Esophagus squamous epithelium (tissue), 5 donors: Measurements from ENCODE around the gene STK26. TPM values are rescaled to one million over a fixed set of nuclear protein-coding genes. Genes with fewer than 3 reads are reported as not detected.

Experiments
- DNase-seq: peaks from one replicate; lab custom pipeline; 2025; lab: John Stamatoyannopoulos, UW
- H3K27ac ChIP-seq, 4 donors: fragments of 200-600 bp; sonication (generic); one replicate each; pipeline ENCODE4 v1.5.1; 2016 to 2019; ENCODE audit warnings: mild to moderate bottlenecking in 1 of 4
- H3K27me3 ChIP-seq, 4 donors: fragments of 200-600 bp; sonication (generic); 1 replicate in 3 of 4; 2 replicates in 1 of 4; pipeline versions ENCODE4 v1.5.1 to v1.6.0; 2017 to 2021; ENCODE audit warnings: antibody characterized with exemption in 1 of 4
- H3K36me3 ChIP-seq, 3 donors: fragments of 200-600 bp; sonication (generic); one replicate each; pipeline ENCODE4 v1.5.1; 2016 to 2019
- H3K4me1 ChIP-seq, 3 donors: fragments of 200-600 bp; sonication (generic); one replicate each; pipeline ENCODE4 v1.5.1; 2017 to 2019
- H3K4me3 ChIP-seq, 4 donors: fragments of 200-600 bp; sonication (generic); 1 replicate in 3 of 4; 2 replicates in 1 of 4; pipeline ENCODE4 v1.5.1; 2016 to 2019; ENCODE audit warnings: mild to moderate bottlenecking in 2 of 4, moderate library complexity in 1 of 4
- H3K9me3 ChIP-seq, 3 donors: fragments of 200-600 bp; sonication (generic); one replicate each; pipeline ENCODE4 v1.5.1; 2016 to 2019
- POLR2A ChIP-seq, 4 donors: fragments of 450-650 bp; IDR thresholded peaks; one replicate each; pipeline ENCODE4 v1.6.1; 2017; ENCODE audit warnings: antibody characterized with exemption in 4 of 4, mild to moderate bottlenecking in 4 of 4, moderate library complexity in 3 of 4
- WGBS, 2 donors: methylation state at CpG; one replicate each; pipeline ENCODE4 v1.1.5; 2018; 5-methylcytosine and 5-hydroxymethylcytosine counted together
- intact Hi-C: fragments of 100-400 bp; cut with DNase I; formaldehyde crosslinking; loops from one replicate; pipeline ENCODE4 v1.15.0; 2022
- total RNA-seq, 4 donors: library from RNA; depleted of rRNA; stranded (reverse); fragments of >200 nt; gene quantifications; one replicate each; pipeline ENCODE4 v1.1.0, GENCODE V29; 2016
- TF ChIP-seq, protein P1 (sequence below), 6 experiments: fragments of 450-650 bp in 4 of 6; fragments of 200-600 bp in 2 of 6; sonication (generic) in 2 of 6; IDR thresholded peaks; one replicate each; pipeline ENCODE4 v1.5.1; 2016 to 2019; ENCODE audit warnings: antibody characterized with exemption in 6 of 6, mild to moderate bottlenecking in 4 of 6, moderate library complexity in 4 of 6
- donor health status: DM: yes; HTN: yes; CAD: no.

Gene STK26
- total RNA-seq: 10 to 100 TPM; 12.2 to 21.6 (median 19.9) TPM

DNA sequence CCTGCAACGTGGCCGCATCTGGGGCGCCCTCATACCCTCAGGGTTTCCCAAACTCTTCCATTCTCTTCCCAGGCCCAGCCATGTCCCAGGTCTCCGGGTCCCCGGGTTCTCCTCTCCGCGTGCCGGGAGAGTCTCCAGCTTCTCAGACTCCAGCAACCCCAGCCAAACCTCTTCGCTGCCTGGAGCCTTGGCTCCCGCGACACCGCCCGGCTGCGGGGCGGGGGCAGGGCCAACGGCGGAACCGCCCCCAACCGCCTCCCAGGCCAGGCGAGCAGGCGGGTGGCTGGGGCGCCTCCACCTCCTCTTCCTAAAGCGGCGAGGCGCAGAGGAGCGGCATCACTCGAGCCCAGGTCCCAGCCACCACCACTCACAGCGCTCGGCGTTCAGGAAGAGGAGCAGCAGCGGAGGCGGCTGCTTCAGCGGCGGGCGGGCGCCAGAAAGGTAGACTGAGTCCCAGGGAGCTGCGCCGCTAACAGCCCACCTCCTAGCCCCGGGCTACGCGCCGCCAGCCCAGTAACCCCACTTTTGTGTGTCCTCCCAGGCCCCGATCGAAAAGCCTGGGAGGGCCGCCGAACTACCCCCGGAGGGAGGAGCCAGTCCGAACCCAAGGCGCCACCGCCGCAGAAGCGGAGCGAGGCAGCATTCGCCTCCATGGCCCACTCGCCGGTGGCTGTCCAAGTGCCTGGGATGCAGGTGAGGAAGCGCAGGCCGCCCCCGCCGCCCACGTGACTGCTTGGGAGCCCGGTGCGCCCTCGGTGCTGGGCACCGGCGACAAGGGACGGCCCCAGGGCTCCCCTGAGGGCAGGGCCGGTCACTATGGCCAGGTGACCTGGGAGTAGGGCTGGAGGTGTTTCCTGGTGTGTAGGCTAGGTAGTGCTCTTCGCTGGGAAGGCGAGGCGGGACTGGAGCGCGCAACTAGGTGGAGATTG, at the start of gene STK26:
STK26 (plus strand) TSS at position 336 of the 929 bp plus-strand sequence; CDS start at position 652, 316 bp downstream.
- DNase-seq: peak; percentile 12
- Histone ChIP-seq H3K4me1 (peaks cover 0 to 20% (median 0%) of the 10 kb centered on the region in 3 donors), H3K27ac (peak within 1 kb of the TSS; percentile 84 to 91 (median 88)), H3K4me3 (peak within 1 kb of the TSS; percentile 61 to 79 (median 68)), H3K9me3 (no peaks in the 10 kb centered on the region), H3K27me3 (no peaks in the 10 kb centered on the region), H3K36me3 (no peaks in the 10 kb centered on the region)
- WGBS, 2 donors: 38% methylated on average over 9 of the region's 73 CpGs; no CpG with 5 or more reads in 1 of the 2 donors
- TF ChIP-seq POLR2A (IDR thresholded peaks at IDR 0.05): peak in 2 of 4 donors; percentile 83 to 86
- TF ChIP-seq, protein P1, sequence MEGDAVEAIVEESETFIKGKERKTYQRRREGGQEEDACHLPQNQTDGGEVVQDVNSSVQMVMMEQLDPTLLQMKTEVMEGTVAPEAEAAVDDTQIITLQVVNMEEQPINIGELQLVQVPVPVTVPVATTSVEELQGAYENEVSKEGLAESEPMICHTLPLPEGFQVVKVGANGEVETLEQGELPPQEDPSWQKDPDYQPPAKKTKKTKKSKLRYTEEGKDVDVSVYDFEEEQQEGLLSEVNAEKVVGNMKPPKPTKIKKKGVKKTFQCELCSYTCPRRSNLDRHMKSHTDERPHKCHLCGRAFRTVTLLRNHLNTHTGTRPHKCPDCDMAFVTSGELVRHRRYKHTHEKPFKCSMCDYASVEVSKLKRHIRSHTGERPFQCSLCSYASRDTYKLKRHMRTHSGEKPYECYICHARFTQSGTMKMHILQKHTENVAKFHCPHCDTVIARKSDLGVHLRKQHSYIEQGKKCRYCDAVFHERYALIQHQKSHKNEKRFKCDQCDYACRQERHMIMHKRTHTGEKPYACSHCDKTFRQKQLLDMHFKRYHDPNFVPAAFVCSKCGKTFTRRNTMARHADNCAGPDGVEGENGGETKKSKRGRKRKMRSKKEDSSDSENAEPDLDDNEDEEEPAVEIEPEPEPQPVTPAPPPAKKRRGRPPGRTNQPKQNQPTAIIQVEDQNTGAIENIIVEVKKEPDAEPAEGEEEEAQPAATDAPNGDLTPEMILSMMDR (IDR thresholded peaks at IDR 0.05): no peak
- intact Hi-C loops: no loop called here

DNA sequence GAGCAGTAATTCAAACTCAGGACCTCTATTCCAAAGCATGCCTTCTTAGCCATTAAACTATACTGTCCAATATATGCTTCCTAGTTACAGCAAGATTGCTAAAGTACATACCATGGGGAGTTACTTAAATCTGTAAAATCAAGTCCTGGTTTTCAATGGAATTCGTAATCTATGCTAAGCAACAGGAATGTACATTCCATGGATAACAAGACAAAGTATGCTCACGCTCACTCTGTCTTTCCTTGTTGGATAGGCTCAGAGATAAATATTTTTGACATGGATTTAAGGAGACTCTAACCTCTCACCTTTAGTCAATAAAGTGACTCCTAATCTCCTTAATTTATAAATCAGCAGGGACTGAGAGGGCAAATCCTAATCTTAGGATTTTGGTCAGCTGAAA, 47.3 kb upstream of the STK26 start:
- H3K9me3 ChIP-seq: no peaks in the 10 kb centered on the region
- WGBS, 2 donors: 68 to 83% methylated on average over 2 of the region's 2 CpGs
- TF ChIP-seq, protein P1 (IDR thresholded peaks at IDR 0.05): no peak
- no peak for TF ChIP-seq POLR2A (IDR thresholded peaks at IDR 0.05)
- no peaks in the 10 kb centered on the region for H3K4me1 ChIP-seq
- no peak overlapping the region for H3K27ac ChIP-seq
- intact Hi-C loops: no loop called here
- H3K27me3 ChIP-seq: no peaks in the 10 kb centered on the region
- DNase-seq: no peak
- no peaks in the 10 kb centered on the region for H3K36me3 ChIP-seq
- H3K4me3 ChIP-seq: no peak overlapping the region

DNA sequence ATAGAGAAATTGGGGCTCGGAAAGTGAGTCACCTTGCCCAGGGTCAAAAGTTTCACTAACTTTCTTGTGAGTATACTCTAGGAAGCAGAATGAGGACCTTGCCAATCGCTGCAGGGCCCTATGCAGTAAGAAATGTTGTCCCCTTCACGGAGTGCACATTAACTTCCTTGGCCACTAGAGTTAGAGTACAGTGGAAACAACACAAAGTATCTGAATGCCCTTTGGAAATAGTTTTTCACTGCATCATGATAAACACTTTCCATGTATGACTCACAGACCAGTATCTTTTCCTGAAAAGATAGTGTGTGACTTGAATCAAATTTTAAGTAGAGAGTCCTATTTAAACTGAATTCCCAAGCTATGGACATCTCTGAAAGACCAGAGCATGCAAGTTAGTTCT, 45.5 kb upstream of the STK26 start:
- intact Hi-C loops: no loop called here
- DNase-seq: no peak
- H3K4me3 ChIP-seq: no peak overlapping the region
- no peaks in the 10 kb centered on the region for H3K4me1 ChIP-seq
- TF ChIP-seq, protein P1 (IDR thresholded peaks at IDR 0.05): no peak
- TF ChIP-seq POLR2A (IDR thresholded peaks at IDR 0.05): no peak
- no peak overlapping the region for H3K27ac ChIP-seq
- 70 to 82% methylated on average over 2 to 3 of the region's 3 CpGs for WGBS, 2 donors
- H3K9me3 ChIP-seq: no peaks in the 10 kb centered on the region
- H3K27me3 ChIP-seq: no peaks in the 10 kb centered on the region
- H3K36me3 ChIP-seq: no peaks in the 10 kb centered on the region

DNA sequence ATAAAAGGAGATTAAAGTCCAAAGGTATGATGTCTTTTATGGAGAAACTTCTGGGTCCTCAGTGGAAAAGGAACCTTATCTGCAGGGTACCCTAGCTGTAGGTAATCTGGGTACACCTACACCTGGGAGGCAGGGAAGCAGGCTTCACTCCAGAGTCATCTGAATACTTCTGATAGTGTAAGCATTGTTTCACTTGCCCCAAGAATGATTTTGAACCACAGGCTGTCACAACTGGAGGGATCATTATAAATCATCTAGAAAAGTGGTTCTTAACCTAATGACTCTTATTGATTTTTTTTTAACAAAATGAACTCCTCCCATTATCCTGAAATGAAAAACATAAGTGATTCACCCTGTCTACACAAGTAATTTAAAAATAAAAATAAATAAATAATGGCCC, 44.0 kb upstream of the STK26 start:
- no peak overlapping the region for H3K4me3 ChIP-seq
- intact Hi-C loops: no loop called here
- TF ChIP-seq, protein P1 (IDR thresholded peaks at IDR 0.05): no peak
- no peaks in the 10 kb centered on the region for H3K4me1 ChIP-seq
- H3K27ac ChIP-seq: no peak overlapping the region
- no peaks in the 10 kb centered on the region for H3K36me3 ChIP-seq
- DNase-seq: no peak
- H3K27me3 ChIP-seq: no peaks in the 10 kb centered on the region
- no peaks in the 10 kb centered on the region for H3K9me3 ChIP-seq

DNA sequence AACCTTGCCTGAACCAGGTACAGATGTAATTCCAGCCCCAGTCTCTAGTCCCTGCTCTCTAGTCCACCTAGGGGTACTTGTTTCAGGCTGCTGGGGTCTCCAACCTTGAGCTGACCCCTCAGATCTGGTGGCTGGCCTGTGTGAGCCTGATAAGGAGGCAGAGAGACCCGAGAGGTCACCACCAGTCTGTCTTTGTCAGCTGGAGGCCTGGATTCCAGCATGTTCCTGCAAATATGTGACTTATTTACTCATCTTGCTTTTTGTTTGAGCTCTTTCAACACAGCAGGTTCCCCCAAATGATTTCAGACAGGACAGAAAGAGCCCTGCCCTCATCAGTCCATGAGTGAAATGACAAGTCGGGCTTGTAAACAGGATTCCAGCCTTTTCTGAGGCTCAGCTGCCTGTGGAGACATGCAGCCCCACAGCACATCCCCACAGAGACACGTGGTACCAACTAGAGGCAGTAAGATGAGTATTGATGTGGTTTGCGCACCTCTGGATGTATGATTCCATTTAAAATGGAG, 37.5 kb upstream of the STK26 start:
- Histone ChIP-seq H3K4me1 (no peaks in the 10 kb centered on the region), H3K36me3 (no peaks in the 10 kb centered on the region), H3K4me3 (no peak overlapping the region), H3K27me3 (no peaks in the 10 kb centered on the region), H3K9me3 (no peaks in the 10 kb centered on the region), H3K27ac (no peak overlapping the region)
- TF ChIP-seq, protein P1 (IDR thresholded peaks at IDR 0.05): no peak
- no peak for TF ChIP-seq POLR2A (IDR thresholded peaks at IDR 0.05)
- no peak for DNase-seq
- intact Hi-C loops: no loop called here
- 35 to 100% methylated on average over 1 to 4 of the region's 4 CpGs for WGBS, 2 donors
